GM10248 (cell line): ENCODE results near the gene BANP.

Experiments used
- CTCF ChIA-PET: fragments of 300-600 bp; sonication (Branson Sonifier 250); formaldehyde crosslinking; extraction: SDS; loops from one replicate; lab custom pipeline; 2021; ENCODE audit warnings: antibody characterized with exemption; lab: Yijun Ruan, JAX
- POLR2A ChIA-PET: fragments of 350-650 bp; sonication (Branson Sonifier 250); formaldehyde crosslinking; extraction: SDS; loops from one replicate; lab custom pipeline; 2020; ENCODE audit warnings: antibody characterized with exemption; lab: Yijun Ruan, JAX
- DNase-seq: peaks from one replicate; pipeline ENCODE4 v3.0.0; 2012; ENCODE audit errors: extremely low spot score
- TF ChIP-seq, protein P1 (sequence below): IDR thresholded peaks from 2 replicates; pipeline ENCODE4 v1.5.1; 2012; ENCODE audit warnings: mild to moderate bottlenecking, low read depth; ENCODE audit errors: extremely low read depth, missing control alignments, control extremely low read depth

The BANP gene

DNA sequence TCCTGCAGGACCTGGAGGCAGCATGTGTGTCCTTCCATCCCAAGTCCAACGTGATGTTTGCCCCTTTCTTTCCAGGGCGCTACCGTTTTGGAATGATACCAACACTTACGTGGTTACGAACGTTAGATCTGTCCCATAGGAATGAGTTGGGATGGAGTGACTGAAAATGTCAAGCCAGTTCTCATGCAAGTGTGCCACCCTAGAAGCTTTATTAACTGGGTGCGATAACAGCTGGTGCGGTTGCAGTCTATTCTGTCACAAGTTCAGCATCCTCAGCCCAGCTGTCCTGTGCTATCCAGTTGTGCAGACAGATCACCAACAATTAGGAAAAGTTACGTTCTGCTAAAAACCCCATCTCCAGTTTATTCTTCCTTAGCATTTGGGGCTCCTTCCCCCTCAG is 52.5 kb downstream of the BANP start:
- TF ChIP-seq, protein P1, sequence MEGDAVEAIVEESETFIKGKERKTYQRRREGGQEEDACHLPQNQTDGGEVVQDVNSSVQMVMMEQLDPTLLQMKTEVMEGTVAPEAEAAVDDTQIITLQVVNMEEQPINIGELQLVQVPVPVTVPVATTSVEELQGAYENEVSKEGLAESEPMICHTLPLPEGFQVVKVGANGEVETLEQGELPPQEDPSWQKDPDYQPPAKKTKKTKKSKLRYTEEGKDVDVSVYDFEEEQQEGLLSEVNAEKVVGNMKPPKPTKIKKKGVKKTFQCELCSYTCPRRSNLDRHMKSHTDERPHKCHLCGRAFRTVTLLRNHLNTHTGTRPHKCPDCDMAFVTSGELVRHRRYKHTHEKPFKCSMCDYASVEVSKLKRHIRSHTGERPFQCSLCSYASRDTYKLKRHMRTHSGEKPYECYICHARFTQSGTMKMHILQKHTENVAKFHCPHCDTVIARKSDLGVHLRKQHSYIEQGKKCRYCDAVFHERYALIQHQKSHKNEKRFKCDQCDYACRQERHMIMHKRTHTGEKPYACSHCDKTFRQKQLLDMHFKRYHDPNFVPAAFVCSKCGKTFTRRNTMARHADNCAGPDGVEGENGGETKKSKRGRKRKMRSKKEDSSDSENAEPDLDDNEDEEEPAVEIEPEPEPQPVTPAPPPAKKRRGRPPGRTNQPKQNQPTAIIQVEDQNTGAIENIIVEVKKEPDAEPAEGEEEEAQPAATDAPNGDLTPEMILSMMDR = no peak
- CTCF ChIA-PET = no interaction called here
- DNase-seq = no peak
- POLR2A ChIA-PET = no interaction called here

DNA sequence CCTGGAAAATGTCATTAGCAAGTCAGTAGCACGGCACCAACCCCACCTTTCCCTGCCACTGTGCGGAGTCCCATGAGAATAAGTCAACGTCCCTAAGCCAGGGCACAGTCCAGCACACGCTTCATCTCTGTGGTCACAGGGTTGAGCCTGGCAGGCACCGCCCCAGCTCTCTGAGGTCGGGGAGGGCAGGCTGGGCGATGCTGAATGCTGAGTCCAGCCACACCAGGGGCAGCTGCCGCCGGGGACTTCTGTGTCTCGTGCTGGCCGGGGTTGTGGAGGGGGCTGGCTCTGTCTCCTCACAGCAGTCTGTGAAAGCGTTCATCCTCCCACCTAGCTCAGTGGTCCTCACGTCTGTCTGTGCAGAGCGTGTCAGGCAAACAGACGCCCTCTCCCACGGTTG is 53.2 kb downstream of the BANP start:
- TF ChIP-seq, protein P1 = no peak
- DNase-seq = no peak
- CTCF ChIA-PET = interaction anchor here (1.0 kb wide), 1 partner anchor 80 kb away, joined by 3 read pairs; no protein-coding TSS in a partner anchor
- POLR2A ChIA-PET = no interaction called here

DNA sequence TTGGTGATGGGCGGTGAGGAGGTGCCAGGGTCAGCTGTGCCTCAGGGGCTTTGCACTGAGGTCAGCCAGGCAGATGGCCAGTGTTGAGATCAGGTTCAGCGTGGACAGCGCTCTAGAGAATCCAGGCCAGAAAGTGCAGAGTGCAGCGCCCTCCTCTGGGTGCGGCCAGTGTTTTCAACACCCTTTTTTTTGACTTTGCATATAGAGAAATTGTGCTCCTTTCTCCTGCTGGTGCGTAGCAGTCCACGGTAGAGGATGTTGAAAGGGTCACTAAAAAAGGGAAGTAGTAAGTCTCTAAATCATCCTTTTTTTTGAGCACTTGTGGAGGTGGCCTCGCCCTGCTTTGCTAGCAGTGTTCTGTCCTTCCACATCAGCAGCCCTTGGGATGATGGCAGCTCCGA is 53.9 kb downstream of the BANP start:
- ChIA-PET POLR2A (no interaction called here), CTCF (interaction anchor here (1.0 kb wide), 1 partner anchor 80 kb away, joined by 3 read pairs; no protein-coding TSS in a partner anchor)
- TF ChIP-seq, protein P1 = peak; percentile 33
- no peak for DNase-seq

DNA sequence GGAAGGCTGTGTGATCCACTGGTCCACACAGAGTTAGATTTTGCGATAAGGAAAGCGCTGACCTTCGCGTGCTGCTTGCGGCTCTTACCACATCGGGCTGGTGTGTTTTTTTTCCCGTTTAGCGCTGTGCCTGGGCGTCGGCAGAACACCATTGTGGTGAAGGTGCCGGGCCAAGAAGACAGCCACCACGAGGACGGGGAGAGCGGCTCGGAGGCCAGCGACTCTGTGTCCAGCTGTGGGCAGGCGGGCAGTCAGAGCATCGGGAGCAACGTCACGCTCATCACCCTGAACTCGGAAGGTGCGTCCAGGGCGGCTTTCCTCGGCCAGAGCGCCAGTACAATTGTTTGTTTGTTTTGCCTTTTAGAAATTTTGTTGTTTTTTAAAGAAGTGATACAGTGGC is 54.7 kb downstream of the BANP start:
- ChIA-PET POLR2A (no interaction called here), CTCF (no interaction called here)
- TF ChIP-seq, protein P1 = no peak
- DNase-seq = no peak

DNA sequence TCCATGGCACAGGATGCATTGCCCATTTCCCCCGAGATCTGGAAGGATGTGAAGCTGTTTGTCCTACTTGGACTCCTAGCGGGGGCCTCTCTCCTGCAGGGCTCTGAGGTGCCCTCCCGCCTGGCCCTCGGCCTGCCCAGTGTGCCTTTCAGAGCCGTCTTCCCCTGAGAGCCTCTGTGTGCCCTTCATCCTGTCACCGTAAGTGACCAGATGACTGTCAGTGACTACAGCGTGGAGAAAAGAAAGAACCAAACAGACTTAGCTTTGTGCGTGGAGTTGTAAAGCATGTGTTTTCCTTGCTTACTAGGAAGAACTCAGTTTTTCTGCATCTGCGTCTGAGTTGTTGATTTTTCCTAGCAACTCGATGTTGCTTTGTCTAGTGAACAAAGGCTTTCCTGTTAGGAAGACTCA is 56.1 kb downstream of the BANP start:
- ChIA-PET CTCF (no interaction called here), POLR2A (no interaction called here)
- DNase-seq = no peak
- TF ChIP-seq, protein P1 = no peak

GRCh38 chr16:88008840-88009239 is 57.6 kb downstream of the BANP start:
- ChIA-PET POLR2A (no interaction called here), CTCF (interaction anchor here (1.1 to 1.4 kb wide), 2 partner anchors 52 to 101 kb away, joined by 3 read pairs; no protein-coding TSS in a partner anchor)
- DNase-seq = no peak
- TF ChIP-seq, protein P1 = no peak
